Naive thymus-derived CD4-positive, alpha-beta T cell (primary cell): ENCODE results near the gene RXRB. TPM values are rescaled to one million over a fixed set of nuclear protein-coding genes. Genes with fewer than 3 reads are reported as not detected.

Experiments
- ATAC-seq: fragments of 150-1000 bp; cut with Tn5 transposase; 2 replicates; pipeline ENCODE4 v1.10.0; 2021; ENCODE audit warnings: mild to moderate bottlenecking, moderate library complexity
- CTCF ChIA-PET: fragments of 350-600 bp; sonication (Branson Sonifier 250); formaldehyde crosslinking; loops from one replicate; lab custom pipeline; 2021; ENCODE audit warnings: antibody characterized with exemption; lab: Charles Lee
- POLR2A ChIA-PET: fragments of 350-600 bp; sonication (Branson Sonifier 250); formaldehyde crosslinking; loops from one replicate; lab custom pipeline; 2021; ENCODE audit warnings: antibody characterized with exemption, inconsistent platforms; lab: Charles Lee
- DNase-seq, 9 donors: peaks; one replicate each; pipeline versions ENCODE4 v3.0.0 to v3.0.0-alpha.2; 2020 to 2022; ENCODE audit warnings: mixed read lengths in 1 of 9
- H3K27ac ChIP-seq: one replicate; pipeline ENCODE4 v1.7.0; 2013; ENCODE audit warnings: mild to moderate bottlenecking, low read depth, low read length, moderate library complexity
- H3K27me3 ChIP-seq, 2 donors: one replicate each; pipeline ENCODE4 v1.7.0; 2013; ENCODE audit warnings: low read length in 2 of 2, mild to moderate bottlenecking in 2 of 2, moderate library complexity in 2 of 2; ENCODE audit not compliant: control insufficient read depth in 2 of 2, insufficient read depth in 2 of 2
- H3K36me3 ChIP-seq, 3 experiments: 1 replicate in 2 of 3; 2 replicates in 1 of 3; pipeline ENCODE4 v1.7.0; 2013; ENCODE audit warnings: low read length in 3 of 3, mild to moderate bottlenecking in 3 of 3, moderate library complexity in 1 of 3; ENCODE audit not compliant: insufficient read depth in 3 of 3, control insufficient read depth in 2 of 3
- H3K4me1 ChIP-seq, 2 donors: one replicate each; pipeline ENCODE4 v1.7.0; 2013; ENCODE audit warnings: low read length in 2 of 2, mild to moderate bottlenecking in 2 of 2, moderate library complexity in 1 of 2; ENCODE audit not compliant: control insufficient read depth in 2 of 2, insufficient read depth in 2 of 2
- H3K4me3 ChIP-seq: 2 replicates; pipeline ENCODE4 v1.7.0; 2013; ENCODE audit warnings: mild to moderate bottlenecking, low read length
- H3K9me3 ChIP-seq, 3 experiments: 1 replicate in 2 of 3; 2 replicates in 1 of 3; pipeline ENCODE4 v1.7.0; 2013; ENCODE audit warnings: low read length in 3 of 3; ENCODE audit not compliant: control insufficient read depth in 2 of 3
- H3K27ac Mint-ChIP-seq, 9 donors: one replicate each; pipeline ENCODE4 v1.8.0; 2020 to 2022; ENCODE audit warnings: mixed read lengths in 9 of 9, mild to moderate bottlenecking in 8 of 9, moderate library complexity in 5 of 9, inconsistent platforms in 2 of 9
- H3K27me3 Mint-ChIP-seq, 5 donors: one replicate each; pipeline ENCODE4 v1.8.0; 2021 to 2022; ENCODE audit warnings: mixed read lengths in 5 of 5, mild to moderate bottlenecking in 1 of 5
- H3K36me3 Mint-ChIP-seq, 5 donors: one replicate each; pipeline ENCODE4 v1.8.0; 2020 to 2022; ENCODE audit warnings: mixed read lengths in 5 of 5, mild to moderate bottlenecking in 3 of 5, inconsistent platforms in 1 of 5
- H3K4me1 Mint-ChIP-seq, 7 donors: one replicate each; pipeline ENCODE4 v1.8.0; 2020 to 2022; ENCODE audit warnings: mixed read lengths in 7 of 7, mild to moderate bottlenecking in 3 of 7, inconsistent platforms in 1 of 7
- H3K4me3 Mint-ChIP-seq, 10 donors: one replicate each; pipeline ENCODE4 v1.8.0; 2020 to 2022; ENCODE audit warnings: mild to moderate bottlenecking in 10 of 10, mixed read lengths in 10 of 10, moderate library complexity in 6 of 10, inconsistent platforms in 2 of 10
- H3K9me3 Mint-ChIP-seq, 11 donors: one replicate each; pipeline ENCODE4 v1.8.0; 2020 to 2022; ENCODE audit warnings: mixed read lengths in 11 of 11, mild to moderate bottlenecking in 4 of 11, inconsistent platforms in 1 of 11, moderate library complexity in 1 of 11
- intact Hi-C, 2 donors: fragments of 100-400 bp; cut with micrococcal nuclease; formaldehyde crosslinking; loops; one replicate each; pipeline ENCODE4 v1.15.1; 2023
- polyA plus RNA-seq, 2 donors: library from polyadenylated mRNA; unstranded; fragments of 300-500 nt; fragmentation: Illumina TruSeq; gene quantifications; one replicate each; pipeline ENCODE4 v1.2.3, GENCODE V29; 2021
- total RNA-seq, 6 experiments: library from RNA in 5 of 6; stranded (reverse) in 5 of 6; gene quantifications; 1 replicate in 5 of 6; 2 replicates in 1 of 6; pipeline ENCODE4 v1.2.3 and lab custom pipeline; 2021 to 2026

Gene RXRB
- total and polyA plus RNA-seq, 7 experiments from 2014 or later = 7.6 to 103 (median 71.2) TPM

GRCh38 chr6:33183071-33183683, 17.3 kb downstream of the RXRB start:
- Mint-ChIP-seq H3K4me3 (peak overlapping the region; percentile 48 to 79 (median 66)), H3K4me1 (peaks cover 17 to 25% (median 24%) of the 10 kb centered on the region in 7 donors), H3K9me3 (peaks cover 0 to 14% (median 11%) of the 10 kb centered on the region in 11 donors), H3K27me3 (peaks cover 3 to 18% (median 10%) of the 10 kb centered on the region in 5 donors), H3K36me3 (peaks cover 3 to 20% (median 11%) of the 10 kb centered on the region in 5 donors), H3K27ac (peak overlapping the region; percentile 52 to 94 (median 90))
- peak overlapping the region; percentile 31 for H3K4me3 ChIP-seq
- H3K27me3 ChIP-seq = no peaks in the 10 kb centered on the region
- H3K9me3 ChIP-seq = no peaks in the 10 kb centered on the region
- no peak overlapping the region for H3K27ac ChIP-seq
- ATAC-seq (no peak), DNase-seq (peak in 1 of 9 donors; percentile 23)
- ChIA-PET CTCF (interaction anchor here (0.7 to 1.7 kb wide), 3 partner anchors 13 to 167 kb away, joined by 3 to 5 read pairs (median 4); no protein-coding TSS in a partner anchor), POLR2A (interaction anchor here (0.6 to 2.5 kb wide), 12 partner anchors 9 to 1518 kb away, joined by 3 to 14 read pairs (median 4); partner anchors contain the start of genes COL11A2, GPANK1, RING1 and RPS18)
- no peaks in the 10 kb centered on the region for H3K36me3 ChIP-seq
- H3K4me1 ChIP-seq = peaks cover 16 to 23% of the 10 kb centered on the region in 2 donors
- intact Hi-C loops = loop anchor here (1.0 to 2.0 kb wide), 4 partner anchors 9 to 42 kb away; partner anchors contain the start of genes RXRB (in 2 of the 2), SLC39A7 (in 2 of the 2) and COL11A2 (in 1 of the 2)

- H3K9me3 ChIP-seq = no peaks in the 10 kb centered on the region
- ChIA-PET CTCF (no interaction called here), POLR2A (interaction anchor here (1.5 kb wide), 1 partner anchor 27 kb away, joined by 5 read pairs; the partner anchor contains the start of gene RING1)
- H3K9me3 Mint-ChIP-seq = peaks cover 0 to 14% (median 11%) of the 10 kb centered on the region in 11 donors
- H3K4me1 Mint-ChIP-seq = peaks cover 17 to 25% (median 24%) of the 10 kb centered on the region in 7 donors
- no peak overlapping the region for H3K4me3 Mint-ChIP-seq
- ATAC-seq (no peak), DNase-seq (no peak)
- H3K36me3 ChIP-seq = no peaks in the 10 kb centered on the region
- peaks cover 16 to 23% of the 10 kb centered on the region in 2 donors for H3K4me1 ChIP-seq
- H3K4me3 ChIP-seq = no peak overlapping the region
- peaks cover 0 to 20% (median 11%) of the 10 kb centered on the region in 5 donors for H3K36me3 Mint-ChIP-seq
- no peaks in the 10 kb centered on the region for H3K27me3 ChIP-seq
- peak overlapping the region in 4 of 9 donors; percentile 7 to 43 (median 24) for H3K27ac Mint-ChIP-seq
- no peak overlapping the region for H3K27ac ChIP-seq
- intact Hi-C loops = no loop called here
- peaks cover 0 to 6% (median 0%) of the 10 kb centered on the region in 5 donors for H3K27me3 Mint-ChIP-seq
Observed at GRCh38 chr6:33181141-33181540, 19.3 kb downstream of the RXRB start.

GRCh38 chr6:33178755-33179475, 21.6 kb downstream of the RXRB start:
- Mint-ChIP-seq H3K36me3 (peaks cover 0 to 14% (median 10%) of the 10 kb centered on the region in 5 donors), H3K27me3 (no peaks in the 10 kb centered on the region), H3K27ac (no peak overlapping the region), H3K9me3 (peaks cover 0 to 14% (median 11%) of the 10 kb centered on the region in 11 donors), H3K4me3 (no peak overlapping the region), H3K4me1 (peaks cover 14 to 15% (median 15%) of the 10 kb centered on the region in 7 donors)
- intact Hi-C loops = no loop called here
- Histone ChIP-seq H3K36me3 (no peaks in the 10 kb centered on the region), H3K4me3 (no peak overlapping the region), H3K9me3 (no peaks in the 10 kb centered on the region), H3K27ac (no peak overlapping the region), H3K27me3 (no peaks in the 10 kb centered on the region), H3K4me1 (peaks cover 13% of the 10 kb centered on the region in 2 donors)
- no peak for DNase-seq
- ChIA-PET CTCF (no interaction called here), POLR2A (no interaction called here)
- no peak for ATAC-seq

GRCh38 chr6:33177552-33178446, 22.7 kb downstream of the RXRB start:
- Histone ChIP-seq H3K36me3 (no peaks in the 10 kb centered on the region), H3K4me3 (no peak overlapping the region), H3K4me1 (peaks cover 1 to 2% of the 10 kb centered on the region in 2 donors), H3K9me3 (no peaks in the 10 kb centered on the region), H3K27ac (no peak overlapping the region), H3K27me3 (no peaks in the 10 kb centered on the region)
- Mint-ChIP-seq H3K27me3 (no peaks in the 10 kb centered on the region), H3K36me3 (peaks cover 0 to 3% (median under 1%) of the 10 kb centered on the region in 5 donors), H3K4me3 (no peak overlapping the region), H3K9me3 (peaks cover 0 to 3% (median 2%) of the 10 kb centered on the region in 11 donors), H3K4me1 (peaks cover 3 to 4% (median 3%) of the 10 kb centered on the region in 7 donors), H3K27ac (no peak overlapping the region)
- no peak for ATAC-seq
- ChIA-PET CTCF (no interaction called here), POLR2A (interaction anchor here (0.7 kb wide), 1 partner anchor 31 kb away, joined by 3 read pairs; no protein-coding TSS in a partner anchor)
- no peak for DNase-seq
- intact Hi-C loops = no loop called here

- Histone ChIP-seq H3K36me3 (no peaks in the 10 kb centered on the region), H3K4me3 (no peak overlapping the region), H3K27ac (no peak overlapping the region), H3K4me1 (no peaks in the 10 kb centered on the region), H3K9me3 (no peaks in the 10 kb centered on the region), H3K27me3 (no peaks in the 10 kb centered on the region)
- H3K9me3 Mint-ChIP-seq = peaks cover 0 to 2% (median 0%) of the 10 kb centered on the region in 11 donors
- no peaks in the 10 kb centered on the region for H3K27me3 Mint-ChIP-seq
- DNase-seq (no peak), ATAC-seq (no peak)
- intact Hi-C loops = no loop called here
- peaks cover 0 to 2% (median 0%) of the 10 kb centered on the region in 7 donors for H3K4me1 Mint-ChIP-seq
- no peak overlapping the region for H3K27ac Mint-ChIP-seq
- H3K4me3 Mint-ChIP-seq = no peak overlapping the region
- CTCF ChIA-PET = no interaction called here
- POLR2A ChIA-PET = no interaction called here
- no peaks in the 10 kb centered on the region for H3K36me3 Mint-ChIP-seq
Observed at GRCh38 chr6:33176906-33177305, 23.6 kb downstream of the RXRB start.
